Loucy (cell line): ENCODE results near the gene SEC14L2.

ENCODE experiments used
- EZH2phosphoT487 ChIP-seq: fragments of 200-600 bp; IDR thresholded peaks from 2 replicates; pipeline ENCODE4 v1.6.1; 2018; ENCODE audit warnings: antibody characterized with exemption, mild to moderate bottlenecking, moderate library complexity, borderline replicate concordance
- TF ChIP-seq, protein P1 (sequence below): fragments of 200-600 bp; sonication (generic); conservative IDR thresholded peaks from 2 replicates; pipeline ENCODE4 v1.5.1; 2014; ENCODE audit warnings: mild to moderate bottlenecking, antibody characterized with exemption, low read length

DNA sequence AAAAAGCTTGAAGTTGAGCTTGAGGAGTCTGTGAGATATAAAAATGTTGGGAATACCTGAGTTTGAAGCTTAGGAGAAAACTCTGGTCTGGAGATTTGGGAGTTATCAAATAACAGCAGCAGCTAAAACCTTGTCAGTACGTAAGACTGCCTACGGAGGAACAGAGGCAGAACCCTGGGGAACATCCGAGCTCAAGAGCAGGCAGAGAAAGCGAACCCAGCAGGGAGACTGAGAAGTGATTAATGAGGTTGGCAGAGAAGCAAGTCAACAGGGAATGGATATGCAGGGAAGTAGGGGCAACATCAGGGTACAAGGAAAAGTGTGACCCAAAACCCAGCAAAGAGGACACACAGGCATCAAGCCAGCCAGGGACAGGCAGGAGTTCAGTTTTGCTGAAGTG is 16.2 kb downstream of the SEC14L2 start:
- TF ChIP-seq, protein P1, sequence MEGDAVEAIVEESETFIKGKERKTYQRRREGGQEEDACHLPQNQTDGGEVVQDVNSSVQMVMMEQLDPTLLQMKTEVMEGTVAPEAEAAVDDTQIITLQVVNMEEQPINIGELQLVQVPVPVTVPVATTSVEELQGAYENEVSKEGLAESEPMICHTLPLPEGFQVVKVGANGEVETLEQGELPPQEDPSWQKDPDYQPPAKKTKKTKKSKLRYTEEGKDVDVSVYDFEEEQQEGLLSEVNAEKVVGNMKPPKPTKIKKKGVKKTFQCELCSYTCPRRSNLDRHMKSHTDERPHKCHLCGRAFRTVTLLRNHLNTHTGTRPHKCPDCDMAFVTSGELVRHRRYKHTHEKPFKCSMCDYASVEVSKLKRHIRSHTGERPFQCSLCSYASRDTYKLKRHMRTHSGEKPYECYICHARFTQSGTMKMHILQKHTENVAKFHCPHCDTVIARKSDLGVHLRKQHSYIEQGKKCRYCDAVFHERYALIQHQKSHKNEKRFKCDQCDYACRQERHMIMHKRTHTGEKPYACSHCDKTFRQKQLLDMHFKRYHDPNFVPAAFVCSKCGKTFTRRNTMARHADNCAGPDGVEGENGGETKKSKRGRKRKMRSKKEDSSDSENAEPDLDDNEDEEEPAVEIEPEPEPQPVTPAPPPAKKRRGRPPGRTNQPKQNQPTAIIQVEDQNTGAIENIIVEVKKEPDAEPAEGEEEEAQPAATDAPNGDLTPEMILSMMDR = no peak
- no peak for TF ChIP-seq EZH2phosphoT487
